ENCODE measurements around the gene STAMBPL1.

- TF ChIP-seq CTCF (conservative IDR thresholded peaks at IDR 0.05 in 1 of 2, IDR thresholded peaks at IDR 0.05 in 1 of 2; ENCODE audit: low read depth in 1 of 2, low read length in 2 of 2) (no peak), EZH2 (IDR thresholded peaks at IDR 0.05; ENCODE audit: low read length, missing control alignments) (no peak)
Observed at GRCh38 chr10:88832376-88832775, 47.7 kb upstream of the STAMBPL1 start.
